Type B pancreatic cell (in vitro differentiated cells): ENCODE results near the gene P4HTM. TPM values are rescaled to one million over a fixed set of nuclear protein-coding genes. Genes with fewer than 3 reads are reported as not detected.

Experiments used
- DNase-seq: peaks from one replicate; pipeline ENCODE4 v3.0.0; 2021; ENCODE audit warnings: mixed read lengths; ENCODE audit not compliant: unreplicated experiment; ENCODE audit errors: extremely low spot score
- H3K27ac Mint-ChIP-seq: 2 replicates; pipeline ENCODE4 v1.8.0; 2021; ENCODE audit warnings: mild to moderate bottlenecking, mixed read lengths
- H3K27me3 Mint-ChIP-seq: 2 replicates; pipeline ENCODE4 v1.8.0; 2021; ENCODE audit warnings: mixed read lengths
- H3K36me3 Mint-ChIP-seq: 2 replicates; pipeline ENCODE4 v1.8.0; 2021; ENCODE audit warnings: mixed read lengths
- H3K4me1 Mint-ChIP-seq: one replicate; pipeline ENCODE4 v1.8.0; 2021; ENCODE audit warnings: mixed read lengths; ENCODE audit not compliant: unreplicated experiment
- H3K4me3 Mint-ChIP-seq: 2 replicates; pipeline ENCODE4 v1.8.0; 2021; ENCODE audit warnings: mild to moderate bottlenecking, mixed read lengths
- H3K9me3 Mint-ChIP-seq: 2 replicates; pipeline ENCODE4 v1.8.0; 2021; ENCODE audit warnings: mixed read lengths
- CTCF ChIP-seq: fragments of 200-600 bp; sonication (generic); conservative IDR thresholded peaks from 2 replicates; pipeline ENCODE4 v1.5.0; 2021; ENCODE audit warnings: antibody characterized with exemption, mild to moderate bottlenecking
- total RNA-seq: library from RNA; stranded (reverse); gene quantifications from 2 replicates; pipeline ENCODE4 v1.2.1, GENCODE V29; 2021; ENCODE audit warnings: low replicate concordance

The P4HTM gene
- total RNA-seq, 1 donor from 2014 or later = 54.8 TPM

- Mint-ChIP-seq H3K27me3 (no peaks in the 10 kb centered on the region), H3K4me3 (peak overlapping the region; percentile 81), H3K9me3 (no peaks in the 10 kb centered on the region), H3K36me3 (no peaks in the 10 kb centered on the region), H3K27ac (peak overlapping the region; percentile 93), H3K4me1 (peaks cover 29% of the 10 kb centered on the region)
- TF ChIP-seq CTCF = no peak
- no peak for DNase-seq
Measured at GRCh38 chr3:48991851-48992545, 2.0 kb downstream of the P4HTM start.

GRCh38 chr3:48993834-48994233 lies 3.8 kb downstream of the P4HTM start:
- no peaks in the 10 kb centered on the region for H3K36me3 Mint-ChIP-seq
- no peaks in the 10 kb centered on the region for H3K27me3 Mint-ChIP-seq
- TF ChIP-seq CTCF = no peak
- H3K4me1 Mint-ChIP-seq = peaks cover 24% of the 10 kb centered on the region
- H3K27ac Mint-ChIP-seq = no peak overlapping the region
- H3K4me3 Mint-ChIP-seq = no peak overlapping the region
- no peak for DNase-seq
- H3K9me3 Mint-ChIP-seq = no peaks in the 10 kb centered on the region

GRCh38 chr3:48996640-48997039 lies 6.6 kb downstream of the P4HTM start:
- no peaks in the 10 kb centered on the region for H3K27me3 Mint-ChIP-seq

GRCh38 chr3:48997102-48997635 lies 7.1 kb downstream of the P4HTM start:
- Mint-ChIP-seq H3K4me3 (no peak overlapping the region), H3K36me3 (no peaks in the 10 kb centered on the region), H3K9me3 (no peaks in the 10 kb centered on the region), H3K27me3 (no peaks in the 10 kb centered on the region), H3K4me1 (peaks cover 6% of the 10 kb centered on the region), H3K27ac (no peak overlapping the region)
- no peak for DNase-seq
- TF ChIP-seq CTCF = no peak

More at GRCh38 chr3:48996640-48997039, 6.6 kb downstream of the P4HTM start:
- H3K36me3 Mint-ChIP-seq = no peaks in the 10 kb centered on the region
- no peak for TF ChIP-seq CTCF
- no peak overlapping the region for H3K4me3 Mint-ChIP-seq
- no peaks in the 10 kb centered on the region for H3K9me3 Mint-ChIP-seq
- H3K27ac Mint-ChIP-seq = no peak overlapping the region
- no peak for DNase-seq
- H3K4me1 Mint-ChIP-seq = peaks cover 10% of the 10 kb centered on the region

- Mint-ChIP-seq H3K27ac (no peak overlapping the region), H3K9me3 (no peaks in the 10 kb centered on the region), H3K36me3 (no peaks in the 10 kb centered on the region), H3K27me3 (no peaks in the 10 kb centered on the region), H3K4me3 (no peak overlapping the region), H3K4me1 (peaks cover 6% of the 10 kb centered on the region)
- no peak for DNase-seq
- no peak for TF ChIP-seq CTCF
Measured at GRCh38 chr3:48997714-48998637, 7.9 kb downstream of the P4HTM start.
